HG02885 (cell line): ENCODE data around the gene TP53I13.

Source experiments
- ATAC-seq: cut with Tn5 transposase; IDR thresholded peaks from one replicate; pipeline ENCODE4 v1.9.1; 2021; ENCODE audit warnings: mild to moderate bottlenecking; ENCODE audit not compliant: unreplicated experiment, poor library complexity

The TP53I13 gene

DNA sequence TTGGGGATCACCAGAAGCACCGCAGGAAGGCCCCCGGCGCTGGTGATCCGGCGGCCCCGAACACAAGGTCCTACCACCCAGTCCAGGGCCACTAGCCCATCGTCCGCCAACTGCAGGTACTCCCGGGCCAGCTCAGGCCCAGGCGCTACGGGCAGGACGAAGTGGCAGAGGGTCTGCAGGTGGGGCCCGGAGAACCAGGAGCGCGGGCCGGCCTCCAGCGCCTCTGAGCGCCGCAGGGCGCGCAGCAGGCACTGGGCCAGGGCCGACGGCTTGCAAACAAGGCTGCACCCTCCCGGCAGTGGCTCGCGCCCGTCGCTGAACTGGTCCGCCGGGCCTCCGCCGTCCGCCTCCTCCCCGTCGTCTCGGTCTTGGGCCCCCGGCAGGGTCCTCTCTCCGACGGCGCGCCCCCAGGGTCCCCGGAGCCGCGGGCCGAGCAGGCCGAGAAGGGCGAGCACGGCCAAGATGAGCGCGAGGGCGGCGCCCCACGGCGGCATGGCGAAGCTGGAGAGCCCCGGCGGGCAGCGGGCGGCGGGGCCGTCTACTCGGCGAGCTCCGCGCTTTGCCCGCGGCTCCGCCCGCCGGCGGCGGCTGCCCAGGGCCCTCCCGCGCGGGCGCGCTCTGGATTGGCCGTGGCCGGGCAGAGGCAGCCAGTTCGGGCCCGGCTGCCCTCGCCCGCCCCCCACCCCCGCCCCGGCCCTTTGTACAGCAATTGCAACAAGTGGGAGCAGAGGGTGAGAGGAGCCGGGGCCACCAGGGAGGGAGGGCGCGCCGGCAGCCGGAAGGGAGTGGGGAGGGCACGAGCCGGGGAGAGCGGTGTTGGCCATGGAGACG, 1.8 kb upstream of the TP53I13 start, which contains the start of gene ABHD15:
TSS of gene ABHD15 (minus strand) at position 565 of the 831 bp plus-strand sequence. CDS start at position 494, 71 bp downstream.
- peak; percentile 25 for ATAC-seq

DNA sequence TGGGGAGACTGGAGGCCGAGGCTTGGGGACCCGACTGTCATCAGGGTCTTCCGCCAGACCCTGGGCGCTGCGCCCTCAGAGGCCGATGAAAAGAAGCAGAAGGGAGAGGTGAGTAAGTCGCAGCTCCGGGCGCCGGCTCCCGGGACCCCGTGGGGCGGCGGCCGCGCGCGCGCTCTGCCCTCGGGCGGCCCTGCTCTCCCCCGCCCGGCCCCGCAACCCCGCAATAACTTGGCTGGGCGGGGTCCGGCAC, 1.3 kb upstream of the TP53I13 start:
- peak; percentile 10 for ATAC-seq

DNA sequence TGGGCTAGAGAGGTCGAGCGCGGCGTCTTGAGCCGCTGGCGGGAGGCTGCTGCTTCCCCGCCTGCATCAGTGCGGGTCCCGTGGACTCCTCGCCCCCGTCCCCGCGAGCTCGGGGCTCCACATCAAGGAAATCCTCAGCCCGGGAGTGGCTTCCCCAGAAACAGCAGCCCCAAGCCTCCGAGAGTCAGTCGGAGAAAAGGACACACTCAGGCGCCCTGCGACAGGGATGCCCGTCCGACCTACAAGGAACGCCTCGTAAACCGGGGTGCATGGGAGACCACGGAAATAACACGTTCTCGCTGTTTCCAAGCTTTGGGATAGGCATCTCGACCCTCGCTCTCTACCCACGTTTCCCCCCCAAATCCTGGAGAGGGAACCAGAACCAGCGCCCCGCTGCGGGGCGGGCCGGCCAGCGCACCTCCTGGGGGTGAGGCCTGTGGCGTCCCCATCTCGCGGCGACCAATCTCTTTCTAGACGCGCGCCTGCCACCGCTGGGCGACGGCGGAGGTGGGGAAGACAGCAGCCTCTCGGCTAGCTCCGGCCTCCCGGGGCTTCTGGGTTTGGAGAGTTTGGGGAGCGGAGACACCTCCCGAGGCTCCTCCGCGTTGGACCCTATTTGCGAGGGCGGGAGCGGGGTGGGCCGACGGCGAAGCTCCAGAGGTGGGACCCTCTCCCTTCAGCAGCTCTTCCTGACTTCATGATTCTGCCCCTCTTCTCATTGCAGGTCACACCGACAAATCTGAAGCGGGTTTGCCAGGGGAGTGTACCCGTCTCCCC, 759 bp upstream of the TP53I13 start:
- ATAC-seq: peak; percentile 42

DNA sequence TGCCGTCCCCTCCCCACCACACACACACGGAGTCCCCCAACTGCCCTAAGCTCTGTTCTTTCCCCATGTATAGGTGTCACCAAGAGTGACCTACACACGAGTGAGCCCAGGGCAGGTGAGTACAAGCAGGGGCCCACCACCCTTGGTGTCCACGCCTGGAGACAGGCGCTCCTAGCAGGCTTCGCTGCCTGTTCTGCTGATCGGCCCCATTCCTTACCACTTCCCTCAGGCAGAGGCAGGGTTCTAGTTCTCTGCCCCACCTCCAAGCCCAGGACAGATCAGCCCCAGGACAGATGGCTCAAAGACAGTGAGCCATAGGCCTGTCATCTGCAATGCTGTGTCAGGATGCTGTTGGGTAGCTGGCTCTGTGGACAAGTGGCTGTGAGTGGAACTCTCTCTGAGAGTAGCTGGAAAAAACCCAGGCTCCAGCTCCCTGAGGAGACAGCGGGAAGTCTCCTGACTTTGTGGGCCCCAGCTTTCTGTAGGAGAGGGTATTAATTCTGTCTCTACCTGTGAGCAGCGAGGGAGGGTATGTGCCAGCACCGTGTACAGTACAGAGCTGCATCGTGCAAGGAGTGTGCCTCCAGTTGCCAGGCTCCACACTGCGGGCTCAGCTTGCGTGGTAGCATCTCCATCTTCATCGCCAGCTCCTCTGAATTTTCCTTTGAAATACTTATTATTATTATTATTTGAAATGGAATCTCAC, 897 bp downstream of the TP53I13 start:
- no peak for ATAC-seq

DNA sequence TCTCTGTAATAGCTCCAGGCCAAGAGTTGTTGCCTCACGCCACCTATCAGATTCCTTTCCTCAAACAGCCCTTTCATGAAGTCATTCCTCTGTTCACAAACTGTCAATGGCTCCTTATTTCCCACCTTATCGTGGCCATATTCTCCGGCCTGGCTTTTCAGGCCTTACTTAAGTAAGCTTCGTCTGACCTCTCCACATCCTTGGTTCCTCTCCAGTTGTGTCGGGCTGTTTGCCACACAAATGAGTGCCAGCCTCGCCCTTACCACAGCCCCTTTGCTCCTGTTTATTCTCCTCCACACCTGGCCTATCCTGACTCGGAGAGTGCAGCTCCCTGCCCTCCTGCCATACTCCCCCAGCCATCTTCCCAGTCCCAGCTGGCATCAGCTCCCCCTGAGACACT, 2.0 kb downstream of the TP53I13 start:
- no peak for ATAC-seq

DNA sequence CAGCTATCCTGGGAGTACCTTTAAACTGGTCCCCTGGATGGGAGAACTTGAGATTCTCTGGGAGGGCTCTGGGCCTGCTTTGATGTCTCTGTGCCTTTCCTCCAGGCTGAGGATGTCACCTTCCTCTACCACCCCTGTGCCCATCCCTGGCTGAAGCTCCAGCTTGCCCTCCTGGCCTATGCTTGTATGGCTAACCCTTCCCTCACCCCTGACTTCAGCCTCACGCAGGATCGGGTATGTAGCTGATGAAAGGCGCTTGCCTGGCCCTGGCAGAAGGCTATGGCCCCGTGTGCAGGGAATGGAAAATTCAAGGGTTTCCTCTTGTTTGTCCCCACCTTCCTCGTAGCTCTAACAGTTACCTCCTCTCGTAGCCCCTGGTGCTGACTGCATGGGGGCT, 3.0 kb downstream of the TP53I13 start:
- ATAC-seq: no peak

DNA sequence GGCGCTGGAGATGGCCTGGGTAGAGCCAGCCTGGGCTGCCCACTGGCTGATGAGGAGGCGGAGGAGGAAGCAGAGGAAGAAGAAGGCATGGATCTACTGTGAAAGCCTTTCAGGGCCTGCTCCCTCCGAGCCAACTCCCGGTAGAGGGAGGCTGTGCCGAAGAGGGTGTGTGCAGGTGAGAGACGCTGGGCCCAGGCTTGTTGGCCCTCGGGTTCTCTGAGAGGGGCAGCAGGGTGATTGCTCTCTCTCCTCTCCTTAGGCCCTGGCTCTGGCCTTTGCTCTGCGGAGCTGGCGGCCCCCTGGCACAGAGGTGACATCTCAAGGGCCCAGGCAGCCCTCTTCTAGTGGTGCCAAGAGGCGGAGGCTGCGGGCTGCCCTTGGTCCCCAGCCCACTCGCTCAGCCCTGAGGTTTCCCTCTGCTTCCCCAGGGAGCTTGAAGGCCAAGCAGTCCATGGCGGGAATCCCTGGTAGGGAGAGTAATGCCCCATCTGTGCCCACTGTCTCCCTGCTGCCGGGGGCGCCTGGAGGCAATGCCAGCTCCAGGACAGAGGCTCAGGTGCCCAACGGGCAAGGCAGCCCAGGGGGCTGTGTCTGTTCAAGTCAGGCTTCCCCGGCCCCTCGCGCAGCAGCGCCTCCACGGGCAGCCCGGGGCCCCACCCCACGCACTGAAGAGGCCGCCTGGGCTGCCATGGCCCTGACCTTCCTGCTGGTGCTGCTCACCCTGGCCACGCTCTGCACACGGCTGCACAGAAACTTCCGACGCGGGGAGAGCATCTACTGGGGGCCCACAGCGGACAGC, 3.6 kb downstream of the TP53I13 start:
- no peak for ATAC-seq

DNA sequence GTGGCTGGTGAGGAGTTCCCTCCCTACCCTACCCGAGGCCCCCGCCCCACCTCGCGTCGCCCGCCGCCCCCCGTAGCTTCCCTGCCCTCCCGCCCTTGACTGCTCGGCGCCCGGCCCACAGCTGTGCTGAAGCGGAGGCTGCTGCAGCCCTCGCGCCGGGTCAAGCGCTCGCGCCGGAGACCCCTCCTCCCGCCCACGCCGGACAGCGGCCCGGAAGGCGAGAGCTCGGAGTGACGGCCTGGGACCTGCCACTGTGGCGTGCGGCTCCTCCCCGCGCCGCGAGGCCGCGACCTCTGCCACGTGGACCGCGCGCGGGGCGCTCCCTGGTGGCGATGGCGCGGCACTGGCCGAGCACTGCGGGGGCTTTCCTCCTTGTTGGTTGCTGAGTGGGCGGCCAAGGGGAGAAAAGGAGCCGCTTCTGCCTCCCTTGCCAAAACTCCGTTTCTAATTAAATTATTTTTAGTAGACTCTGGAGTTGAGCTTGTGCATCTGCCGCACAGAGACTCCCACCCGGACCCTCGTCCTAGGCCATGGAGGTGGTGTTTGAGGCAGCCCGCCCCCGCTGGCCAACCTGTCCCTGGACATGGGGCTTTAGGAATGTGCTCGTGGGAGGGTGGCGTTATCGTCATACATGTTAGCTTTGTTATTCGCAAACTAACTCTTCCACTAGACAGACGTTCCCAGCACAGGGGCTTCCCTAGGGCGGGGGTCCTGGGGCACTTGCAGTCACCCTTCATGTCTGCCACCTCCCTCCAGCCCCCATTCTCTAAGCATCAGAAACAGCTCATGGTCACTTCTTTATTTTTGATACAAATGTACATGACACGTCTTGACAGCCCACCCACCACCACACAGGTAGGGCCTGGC, 4.4 kb downstream of the TP53I13 start:
- peak; percentile 41 for ATAC-seq

DNA sequence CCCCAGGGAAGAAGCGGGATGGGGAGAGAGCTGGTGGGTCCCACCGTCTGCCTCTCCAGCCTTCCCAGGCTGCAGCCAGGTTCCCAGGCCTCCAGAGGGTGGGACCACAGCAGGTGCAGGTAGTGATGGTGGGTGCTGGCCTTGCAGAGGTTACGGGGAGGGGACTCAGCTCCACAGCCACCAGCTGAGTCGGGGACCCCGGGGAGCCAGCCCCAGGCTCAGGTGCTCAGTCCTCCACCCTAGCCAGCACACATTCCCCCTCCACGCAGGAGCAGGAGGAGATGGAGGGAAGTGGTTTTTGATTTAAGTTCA, 5.0 kb downstream of the TP53I13 start:
- ATAC-seq: no peak

DNA sequence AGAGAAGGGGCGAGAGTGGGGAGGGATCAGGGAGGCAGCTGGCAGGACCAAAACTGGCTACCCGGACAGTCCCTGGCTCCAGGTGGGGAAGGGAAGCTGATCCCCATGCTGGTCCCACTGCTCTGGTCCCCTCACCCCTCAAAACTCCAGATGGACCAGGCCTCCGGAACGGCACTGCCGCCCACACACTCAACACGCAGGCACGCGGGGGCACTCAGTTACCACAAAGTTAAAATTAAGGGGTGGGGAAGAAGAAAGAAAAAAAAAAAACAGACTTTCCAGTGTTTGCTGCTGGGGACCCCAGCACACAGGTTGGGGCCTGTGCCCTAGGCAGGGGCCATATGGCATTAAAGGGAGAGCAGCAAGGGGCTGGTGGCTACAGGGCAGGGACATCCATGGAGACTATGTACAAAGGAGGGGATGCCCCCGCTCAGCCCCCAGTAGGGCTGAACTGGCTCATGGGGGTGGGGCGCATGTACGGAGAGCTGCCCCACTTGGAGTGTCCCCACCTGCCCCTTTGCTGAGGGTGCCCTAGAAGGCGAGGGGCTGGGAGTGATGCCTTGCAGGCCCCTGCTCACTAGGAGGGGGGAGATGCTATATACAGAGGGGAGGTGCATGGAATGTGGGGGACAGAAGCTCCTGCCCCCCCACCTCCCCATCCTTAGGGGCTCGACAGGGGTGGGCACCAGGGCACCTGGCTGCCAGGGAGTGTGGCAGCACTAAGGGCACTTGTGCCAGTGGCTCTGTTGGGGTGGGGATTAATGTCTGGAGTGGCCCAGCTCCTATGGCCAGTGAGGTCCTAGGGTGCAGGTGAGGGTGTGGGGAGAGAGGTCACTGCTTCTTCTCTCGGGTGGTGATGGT, 5.6 kb downstream of the TP53I13 start:
- ATAC-seq: no peak

DNA sequence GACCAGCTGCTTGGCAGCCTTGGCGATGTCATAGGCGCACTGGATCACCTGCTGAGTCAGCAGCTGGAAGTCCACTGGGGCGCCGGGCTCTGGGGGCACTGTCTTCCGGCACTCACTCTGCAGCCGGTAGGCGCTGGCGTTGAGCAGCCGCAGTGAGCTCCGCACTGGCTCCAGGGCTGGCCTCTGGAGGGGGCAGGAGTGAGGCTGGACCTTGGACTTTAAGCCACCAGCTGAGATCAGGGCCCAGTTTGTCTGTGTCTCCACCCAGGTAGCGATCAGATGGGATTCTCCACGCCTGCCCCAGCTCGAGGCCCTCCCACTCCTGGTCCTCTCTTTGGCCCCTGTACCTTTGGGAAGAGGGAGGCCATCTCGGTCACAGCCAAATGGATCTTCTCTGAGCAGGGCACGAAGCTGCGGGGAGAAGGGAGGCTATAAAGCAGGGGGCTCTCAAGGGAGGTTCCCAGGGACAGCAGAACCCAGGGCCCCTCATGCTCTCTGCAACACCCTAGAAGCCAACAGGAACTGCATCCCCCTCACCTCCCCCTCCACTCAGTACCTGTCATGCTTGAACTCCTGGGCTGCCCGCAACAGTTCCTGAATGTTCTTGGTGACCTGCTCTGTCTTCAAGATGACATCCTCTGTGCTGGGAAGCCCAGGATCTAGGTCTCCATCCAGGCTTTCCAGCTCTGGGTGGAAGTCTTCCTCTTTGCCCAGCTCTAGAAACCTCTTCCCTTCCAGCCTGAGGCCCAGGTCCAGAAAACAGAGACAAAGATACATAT, 6.4 kb downstream of the TP53I13 start:
- no peak for ATAC-seq

DNA sequence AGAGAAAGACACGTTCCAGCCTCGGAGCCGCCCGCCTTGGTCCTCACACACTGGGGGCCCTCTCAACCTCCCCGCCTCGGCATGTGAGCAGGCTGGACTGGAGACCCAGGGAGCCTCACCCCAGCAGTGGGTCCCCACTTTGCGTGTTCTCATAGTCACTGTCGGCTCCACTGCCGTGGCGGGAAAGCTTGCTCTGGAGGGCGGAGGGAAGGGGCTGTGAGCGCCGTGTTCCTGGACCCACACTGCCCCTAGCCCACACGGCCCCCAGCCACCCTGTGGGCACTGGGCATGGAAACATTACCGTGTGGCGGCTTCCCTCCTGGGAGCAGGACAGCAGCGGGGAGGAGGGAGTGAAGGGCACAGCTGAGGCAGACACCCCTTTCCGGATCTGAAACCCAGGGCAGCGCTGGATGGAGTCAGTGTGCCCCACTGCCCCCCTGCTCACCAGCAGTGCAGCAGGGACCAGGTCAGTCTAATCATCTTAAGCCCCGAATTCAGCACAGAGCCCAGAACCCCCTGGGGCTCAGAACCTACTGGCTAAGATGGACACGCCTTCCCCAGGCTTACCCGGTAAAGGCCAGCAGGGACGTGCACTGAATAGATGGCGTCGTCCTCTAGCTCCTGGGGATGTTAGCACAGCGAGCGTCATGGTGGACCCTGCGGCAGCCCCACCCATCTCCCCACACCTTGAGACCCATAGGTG, 7.2 kb downstream of the TP53I13 start:
- no peak for ATAC-seq

DNA sequence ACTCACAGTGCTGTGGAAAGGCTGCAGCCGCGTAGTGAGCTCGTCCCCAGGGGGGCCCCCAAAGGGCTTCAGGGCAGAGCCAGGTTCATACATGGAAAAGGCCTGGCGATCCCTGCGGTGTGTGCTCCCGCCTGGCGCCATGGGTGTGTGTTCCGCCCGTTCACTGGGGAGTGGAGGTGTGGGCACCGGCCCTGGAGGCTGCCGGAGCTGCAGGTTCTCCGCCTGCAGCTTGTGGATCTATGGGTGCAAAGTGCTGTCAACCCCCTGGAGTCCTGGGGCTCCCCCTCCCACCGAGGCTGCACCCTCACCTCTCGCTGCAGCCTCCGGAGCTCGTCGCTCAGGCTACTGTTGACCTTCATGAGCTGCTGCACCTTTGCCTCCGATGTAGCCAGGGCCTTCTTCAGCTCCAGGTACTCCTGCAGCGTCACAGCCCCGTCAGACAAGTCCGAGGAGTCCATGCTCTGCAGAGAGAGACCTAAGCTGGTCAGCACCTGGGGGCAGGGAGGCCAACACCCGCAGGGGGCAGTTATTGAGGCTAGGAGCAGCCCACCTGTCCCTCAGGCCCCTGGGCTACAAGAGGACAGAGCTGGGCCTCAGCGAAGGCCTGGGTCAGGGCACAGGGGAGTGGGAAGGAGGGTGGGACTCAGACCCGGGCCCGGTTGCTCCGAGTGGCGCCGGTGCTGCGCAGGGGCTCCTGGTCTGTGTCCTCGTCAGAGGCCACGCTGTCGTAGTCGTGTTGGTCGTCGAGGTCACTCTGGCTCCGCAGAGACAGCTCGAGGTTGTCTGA, 7.9 kb downstream of the TP53I13 start:
- no peak for ATAC-seq

DNA sequence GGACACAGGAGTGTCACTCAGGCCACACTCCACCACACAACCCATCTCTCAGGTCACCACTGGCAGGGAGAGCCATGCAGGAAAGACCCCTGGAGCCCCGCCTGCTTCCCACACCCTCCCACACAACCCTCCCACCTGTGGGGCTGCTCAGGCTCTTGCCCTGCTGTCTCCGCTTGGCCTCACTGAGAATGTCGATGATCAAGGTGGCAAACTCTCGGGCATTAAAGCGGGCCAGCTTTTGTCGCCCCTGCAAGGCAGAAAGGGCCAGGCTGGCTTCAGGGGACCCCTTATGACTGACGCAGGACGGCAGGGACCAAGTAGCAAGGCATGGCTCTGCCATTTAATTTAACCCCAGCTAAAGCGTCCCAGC, 8.5 kb downstream of the TP53I13 start:
- no peak for ATAC-seq

DNA sequence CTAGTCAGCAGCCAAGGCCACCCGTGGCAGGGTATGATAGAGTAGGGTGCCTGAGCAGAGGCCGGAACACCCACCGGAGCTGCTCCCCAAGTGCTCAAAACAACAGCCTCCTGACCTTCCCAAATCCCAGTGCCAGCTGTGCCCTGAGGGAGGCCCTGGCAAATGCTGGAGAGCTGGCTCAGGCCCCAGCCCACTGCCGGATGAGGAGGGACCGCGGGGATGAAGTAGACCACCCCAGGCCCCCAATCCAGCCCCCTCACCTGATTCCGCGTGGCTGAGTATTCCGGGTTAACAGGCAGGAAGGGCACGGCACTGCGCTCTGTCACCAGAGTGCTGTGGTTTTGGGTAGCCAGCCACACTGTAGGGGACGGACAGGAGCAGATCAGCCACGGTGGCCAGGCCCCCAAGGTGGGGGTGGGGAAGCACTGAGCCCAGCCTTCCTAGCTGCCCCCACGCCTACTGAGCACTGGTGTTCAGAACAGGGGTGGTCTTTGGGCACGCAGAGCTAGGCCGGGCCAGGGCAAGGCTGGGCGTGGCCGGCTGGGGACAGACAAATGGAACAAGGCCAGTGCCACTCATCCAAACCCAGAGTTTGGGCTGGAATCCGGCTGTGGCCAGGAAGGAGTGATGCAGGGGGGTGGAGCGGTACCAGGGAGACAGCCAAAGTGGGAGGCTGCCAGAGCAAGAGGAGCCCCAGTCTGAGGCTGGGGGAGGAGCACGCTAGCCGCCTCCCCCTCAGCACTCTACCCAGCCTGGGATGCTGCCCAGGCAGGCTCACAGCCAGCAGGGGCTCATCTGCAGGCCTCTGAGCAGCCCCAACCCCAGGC, 9.1 kb downstream of the TP53I13 start:
- no peak for ATAC-seq
